AG09319 (cell line): ENCODE results near the gene CPD.

Source experiments
- DNase-seq: peaks from one replicate; pipeline ENCODE4 v3.0.0-alpha.2; 2010; ENCODE audit warnings: low read depth; ENCODE audit errors: extremely low read depth
- CTCF ChIP-seq: IDR thresholded peaks from 2 replicates; pipeline ENCODE4 v1.5.1; 2011; ENCODE audit warnings: low read depth, mild to moderate bottlenecking, inconsistent platforms, low read length, moderate library complexity

CPD gene

GRCh38 chr17:30421592-30421991 is 42.9 kb downstream of the CPD start:
- TF ChIP-seq CTCF, result no peak
- DNase-seq, result no peak

GRCh38 chr17:30422171-30422570 is 43.4 kb downstream of the CPD start:
- DNase-seq, result no peak
- TF ChIP-seq CTCF, result no peak

- no peak for TF ChIP-seq CTCF
- no peak for DNase-seq
Measured at GRCh38 chr17:30424471-30424870, 45.7 kb downstream of the CPD start.

- TF ChIP-seq CTCF, result no peak
- no peak for DNase-seq
Measured at GRCh38 chr17:30426292-30426691, 47.6 kb downstream of the CPD start.

GRCh38 chr17:30427611-30428010 is 48.9 kb downstream of the CPD start:
- no peak for DNase-seq

GRCh38 chr17:30429155-30429554 is 50.4 kb downstream of the CPD start:
- peak; percentile 20 for DNase-seq

More at GRCh38 chr17:30427611-30428010, 48.9 kb downstream of the CPD start:
- no peak for TF ChIP-seq CTCF

GRCh38 chr17:30433514-30433913 is 54.8 kb downstream of the CPD start:
- DNase-seq, result peak; percentile 38
- TF ChIP-seq CTCF, result no peak

More at GRCh38 chr17:30429155-30429554, 50.4 kb downstream of the CPD start:
- TF ChIP-seq CTCF, result no peak
